ENCODE data around the gene MINDY1. TPM values are rescaled to one million over a fixed set of nuclear protein-coding genes. Genes with fewer than 3 reads are reported as not detected.
A peak's percentile ranks its signal among the peaks of the same experiment; 100 is the strongest.

MINDY1 gene
- total RNA-seq, 4 donors from 2014 or later = 45.5 to 63.2 (median 49.5) TPM

GRCh38 chr1:150961756-150962155 is 44.9 kb downstream of the MINDY1 start:
- whole genome bisulfite sequencing, 2 donors = 46 to 48% methylated on average over 4 of the region's 4 CpGs

DNA sequence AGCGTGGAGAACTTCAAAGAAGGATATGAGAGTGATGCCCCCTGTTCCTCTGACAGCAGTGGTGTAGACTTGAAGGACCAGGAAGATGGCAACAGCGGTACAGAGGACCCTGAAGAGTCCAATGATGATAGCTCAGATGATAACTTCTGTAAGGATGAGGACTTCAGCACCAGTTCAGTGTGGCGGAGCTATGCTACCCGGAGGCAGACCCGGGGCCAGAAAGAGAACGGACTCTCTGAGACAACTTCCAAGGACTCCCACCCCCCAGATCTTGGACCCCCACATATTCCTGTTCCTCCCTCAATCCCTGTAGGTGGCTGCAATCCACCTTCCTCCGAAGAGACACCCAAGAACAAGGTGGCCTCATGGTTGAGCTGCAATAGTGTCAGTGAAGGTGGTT is 46.1 kb downstream of the MINDY1 start:
- Histone ChIP-seq H3K9me3 (no peaks in the 10 kb centered on the region), H3K4me1 (no peaks in the 10 kb centered on the region), H3K36me3 (peaks cover 3 to 100% (median 26%) of the 10 kb centered on the region in 3 donors), H3K4me3 (no peak overlapping the region), H3K27ac (no peak overlapping the region), H3K27me3 (no peaks in the 10 kb centered on the region)
- TF ChIP-seq POLR2A (IDR thresholded peaks at IDR 0.05) = no peak
- DNase-seq (ENCODE audit: low spot score in 2 of 2) = no peak
- WGBS, 2 donors = 93 to 97% methylated on average over 7 of the region's 7 CpGs

More at GRCh38 chr1:150961756-150962155, 44.9 kb downstream of the MINDY1 start:
- H3K27me3 ChIP-seq = no peaks in the 10 kb centered on the region
- DNase-seq (ENCODE audit: low spot score in 2 of 2) = no peak
- H3K4me1 ChIP-seq = peaks cover 0 to 9% (median 0%) of the 10 kb centered on the region in 4 donors
- H3K36me3 ChIP-seq = peaks cover 3 to 100% (median 37%) of the 10 kb centered on the region in 3 donors
- H3K4me3 ChIP-seq = no peak overlapping the region
- no peak for TF ChIP-seq EP300 (IDR thresholded peaks at IDR 0.05)
- no peak for TF ChIP-seq CTCF (IDR thresholded peaks at IDR 0.05)
- no peak for TF ChIP-seq POLR2A (IDR thresholded peaks at IDR 0.05)
- no peaks in the 10 kb centered on the region for H3K9me3 ChIP-seq
- no peak overlapping the region for H3K27ac ChIP-seq

GRCh38 chr1:150957666-150958065 is 49.0 kb downstream of the MINDY1 start:
- Histone ChIP-seq H3K4me1 (no peaks in the 10 kb centered on the region), H3K4me3 (no peak overlapping the region), H3K27ac (no peak overlapping the region), H3K9me3 (no peaks in the 10 kb centered on the region), H3K27me3 (no peaks in the 10 kb centered on the region), H3K36me3 (peaks cover 3 to 99% (median 28%) of the 10 kb centered on the region in 3 donors)
- TF ChIP-seq CTCF (IDR thresholded peaks at IDR 0.05) = no peak
- TF ChIP-seq POLR2A (IDR thresholded peaks at IDR 0.05) = no peak
- no peak for TF ChIP-seq EP300 (IDR thresholded peaks at IDR 0.05)
- DNase-seq (ENCODE audit: low spot score in 2 of 2) = no peak
- WGBS, 2 donors = 95 to 99% methylated on average over 11 of the region's 11 CpGs

DNA sequence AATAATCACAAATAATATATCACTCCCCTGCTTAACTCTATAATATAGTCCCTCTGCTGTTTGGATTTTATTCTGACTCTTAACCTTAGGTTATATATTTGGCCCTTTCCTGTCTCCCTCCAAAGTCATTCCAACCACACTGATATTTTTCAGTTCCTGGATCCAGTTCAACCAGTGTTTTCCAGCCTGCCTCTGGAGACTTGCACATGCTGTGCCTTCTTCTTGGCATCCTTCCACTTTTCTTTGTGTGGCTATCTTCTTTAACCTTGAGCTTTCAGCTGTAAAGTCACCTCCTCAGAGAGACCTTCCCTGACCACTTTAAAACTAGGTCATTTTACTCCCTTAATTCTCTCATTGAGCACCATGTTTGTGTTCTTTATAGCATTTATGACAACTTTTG is 51.4 kb downstream of the MINDY1 start:
- no peak for DNase-seq (ENCODE audit: low spot score in 2 of 2)
- peaks cover 0 to 99% (median 39%) of the 10 kb centered on the region in 3 donors for H3K36me3 ChIP-seq
- H3K4me1 ChIP-seq = no peaks in the 10 kb centered on the region
- no peaks in the 10 kb centered on the region for H3K27me3 ChIP-seq
- H3K9me3 ChIP-seq = no peaks in the 10 kb centered on the region
- H3K27ac ChIP-seq = peak overlapping the region in 1 of 4 donors; percentile 10
- no peak overlapping the region for H3K4me3 ChIP-seq
- no peak for TF ChIP-seq EP300 (IDR thresholded peaks at IDR 0.05)
- no peak for TF ChIP-seq CTCF (IDR thresholded peaks at IDR 0.05)
- TF ChIP-seq POLR2A (IDR thresholded peaks at IDR 0.05) = no peak

GRCh38 chr1:150954708-150955107 is 52.0 kb downstream of the MINDY1 start:
- H3K36me3 ChIP-seq = peaks cover 0 to 99% (median 44%) of the 10 kb centered on the region in 3 donors
- whole genome bisulfite sequencing, 2 donors = 92 to 95% methylated on average over 3 of the region's 3 CpGs

More at GRCh38 chr1:150954708-150955107, 52.0 kb downstream of the MINDY1 start:
- H3K27me3 ChIP-seq = no peaks in the 10 kb centered on the region
- no peak overlapping the region for H3K27ac ChIP-seq
- no peak overlapping the region for H3K4me3 ChIP-seq
- DNase-seq (ENCODE audit: low spot score in 2 of 2) = no peak
- no peaks in the 10 kb centered on the region for H3K9me3 ChIP-seq
- TF ChIP-seq EP300 (IDR thresholded peaks at IDR 0.05) = no peak
- TF ChIP-seq POLR2A (IDR thresholded peaks at IDR 0.05) = no peak
- TF ChIP-seq CTCF (IDR thresholded peaks at IDR 0.05) = no peak
- H3K4me1 ChIP-seq = no peaks in the 10 kb centered on the region

Small RNAs within 50 kb of the gene (small RNA-seq; reads per million reads assigned to genes)
- gene RNU6-884P = not detected

Other genes starting within 250 kb of the MINDY1 start
- gene CTSS, start 241.1 kb downstream of the MINDY1 start, total RNA-seq = 10 to 100 TPM; 29.7 to 57.7 (median 41.3) TPM
- gene CTSK, start 198.6 kb downstream of the MINDY1 start, total RNA-seq = 10 to 100 TPM; 42.0 to 87.9 (median 45.5) TPM
- gene ARNT, start 130.3 kb downstream of the MINDY1 start, total RNA-seq = 10 to 100 TPM; 56.6 to 67.4 (median 58.6) TPM
- gene CTXND2, start 119.8 kb downstream of the MINDY1 start, total RNA-seq = not detected
- 10 to 100 TPM; 30.6 to 42.9 (median 35.3) TPM for gene SETDB1, start 80.5 kb downstream of the MINDY1 start, total RNA-seq
- gene CERS2, start 32.1 kb downstream of the MINDY1 start, total RNA-seq = 100 to 1,000 TPM; 137 to 168 (median 140) TPM
- gene ANXA9, start 24.6 kb downstream of the MINDY1 start, total RNA-seq = 10 to 100 TPM in 2 of 4 donors, 1 to 10 TPM in 2; 2.1 to 12.2 (median 7.8) TPM
- 10 to 100 TPM; 22.0 to 40.4 (median 28.5) TPM for gene PRUNE1, start 1.5 kb upstream of the MINDY1 start, total RNA-seq
- gene BNIPL, start 29.7 kb upstream of the MINDY1 start, total RNA-seq = 1 to 10 TPM in 2 of 4 donors, under 1 TPM in 1, not detected in 1; 0.22 to 2.2 (median 1.3) TPM
- gene C1orf56, start 40.8 kb upstream of the MINDY1 start, total RNA-seq = 1 to 10 TPM; 5.0 to 9.6 (median 6.5) TPM
- 10 to 100 TPM; 72.4 to 87.4 (median 80.8) TPM for gene CDC42SE1, start 52.7 kb upstream of the MINDY1 start, total RNA-seq
- gene MLLT11, start 53.5 kb upstream of the MINDY1 start, total RNA-seq = 1 to 10 TPM; 1.2 to 2.7 (median 2.0) TPM
- gene GABPB2, start 63.9 kb upstream of the MINDY1 start, total RNA-seq = 10 to 100 TPM; 17.4 to 43.1 (median 22.3) TPM
- 10 to 100 TPM; 15.5 to 28.7 (median 18.7) TPM for gene SEMA6C, start 139.7 kb upstream of the MINDY1 start, total RNA-seq
- gene TNFAIP8L2, start 149.7 kb upstream of the MINDY1 start, total RNA-seq = 10 to 100 TPM in 1 of 4 donors, 1 to 10 TPM in 3; 4.4 to 12.9 (median 8.6) TPM
- 10 to 100 TPM; 10.1 to 16.5 (median 13.8) TPM for gene LYSMD1, start 159.0 kb upstream of the MINDY1 start, total RNA-seq
- 10 to 100 TPM; 20.5 to 42.6 (median 31.2) TPM for gene SCNM1, start 159.2 kb upstream of the MINDY1 start, total RNA-seq
- gene TMOD4, start 169.1 kb upstream of the MINDY1 start, total RNA-seq = 1 to 10 TPM in 2 of 4 donors, not detected in 2; 1.1 to 4.8 TPM
- 10 to 100 TPM; 24.5 to 35.5 (median 31.0) TPM for gene VPS72, start 183.3 kb upstream of the MINDY1 start, total RNA-seq
- gene PIP5K1A, start 191.7 kb upstream of the MINDY1 start, total RNA-seq = 10 to 100 TPM; 52.6 to 89.0 (median 62.4) TPM
- gene PSMD4, start 247.8 kb upstream of the MINDY1 start, total RNA-seq = 100 to 1,000 TPM; 112 to 153 (median 120) TPM

All from tibial nerve (tissue), 4 donors.